GM23338 (cell line): ENCODE measurements around the gene MORC1.

Experiments used
- CREB1 ChIP-seq: fragments of 250-450 bp; sonication (Bioruptor Pico); IDR thresholded peaks from 2 replicates; pipeline ENCODE4 v1.5.0; 2020; ENCODE audit warnings: low read depth, mild to moderate bottlenecking, moderate library complexity
- EZH2 ChIP-seq: fragments of 200-600 bp; sonication (generic); IDR thresholded peaks from one replicate; pipeline ENCODE4 v1.8.0; 2017; ENCODE audit warnings: antibody characterized with exemption, mild to moderate bottlenecking, low read depth; ENCODE audit not compliant: unreplicated experiment
- EZH2phosphoT487 ChIP-seq: fragments of 200-600 bp; sonication (generic); IDR thresholded peaks from one replicate; pipeline ENCODE4 v1.8.1; 2018; ENCODE audit warnings: antibody characterized with exemption; ENCODE audit not compliant: unreplicated experiment
- NANOG ChIP-seq: IDR thresholded peaks from 2 replicates; pipeline ENCODE4 v1.6.1; 2016; ENCODE audit warnings: antibody characterized with exemption, borderline replicate concordance
- POLR2AphosphoS5 ChIP-seq: IDR thresholded peaks from 2 replicates; pipeline ENCODE4 v1.6.1; 2016; ENCODE audit warnings: antibody characterized with exemption, low read depth
- TF ChIP-seq, protein P1 (sequence below), 2 experiments: fragments of 200-600 bp in 1 of 2; sonication (generic) in 1 of 2; conservative IDR thresholded peaks; 2 replicates each; pipeline versions ENCODE4 v1.5.1 to v1.6.1; 2016 to 2017; ENCODE audit warnings: antibody characterized with exemption in 2 of 2, low read depth in 2 of 2, mild to moderate bottlenecking in 2 of 2, moderate library complexity in 1 of 2
- TF ChIP-seq, protein P2 (sequence below): fragments of 250-450 bp; sonication (Bioruptor Pico); IDR thresholded peaks from 2 replicates; pipeline ENCODE4 v1.5.0; 2020; ENCODE audit warnings: mild to moderate bottlenecking, moderate library complexity
- TF ChIP-seq, protein P3 (sequence below): IDR thresholded peaks from one replicate; pipeline ENCODE4 v1.6.1; 2018; ENCODE audit warnings: antibody characterized with exemption; ENCODE audit not compliant: unreplicated experiment

- TF ChIP-seq EZH2phosphoT487 (no peak), CREB1 (CRISPR knock-in tag) (no peak), EZH2 (no peak), POLR2AphosphoS5 (no peak), NANOG (no peak)
- TF ChIP-seq, protein P1, sequence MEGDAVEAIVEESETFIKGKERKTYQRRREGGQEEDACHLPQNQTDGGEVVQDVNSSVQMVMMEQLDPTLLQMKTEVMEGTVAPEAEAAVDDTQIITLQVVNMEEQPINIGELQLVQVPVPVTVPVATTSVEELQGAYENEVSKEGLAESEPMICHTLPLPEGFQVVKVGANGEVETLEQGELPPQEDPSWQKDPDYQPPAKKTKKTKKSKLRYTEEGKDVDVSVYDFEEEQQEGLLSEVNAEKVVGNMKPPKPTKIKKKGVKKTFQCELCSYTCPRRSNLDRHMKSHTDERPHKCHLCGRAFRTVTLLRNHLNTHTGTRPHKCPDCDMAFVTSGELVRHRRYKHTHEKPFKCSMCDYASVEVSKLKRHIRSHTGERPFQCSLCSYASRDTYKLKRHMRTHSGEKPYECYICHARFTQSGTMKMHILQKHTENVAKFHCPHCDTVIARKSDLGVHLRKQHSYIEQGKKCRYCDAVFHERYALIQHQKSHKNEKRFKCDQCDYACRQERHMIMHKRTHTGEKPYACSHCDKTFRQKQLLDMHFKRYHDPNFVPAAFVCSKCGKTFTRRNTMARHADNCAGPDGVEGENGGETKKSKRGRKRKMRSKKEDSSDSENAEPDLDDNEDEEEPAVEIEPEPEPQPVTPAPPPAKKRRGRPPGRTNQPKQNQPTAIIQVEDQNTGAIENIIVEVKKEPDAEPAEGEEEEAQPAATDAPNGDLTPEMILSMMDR (conservative IDR thresholded peaks at IDR 0.05; ENCODE audit: low read depth in 2 of 2): no peak
- TF ChIP-seq, protein P2, sequence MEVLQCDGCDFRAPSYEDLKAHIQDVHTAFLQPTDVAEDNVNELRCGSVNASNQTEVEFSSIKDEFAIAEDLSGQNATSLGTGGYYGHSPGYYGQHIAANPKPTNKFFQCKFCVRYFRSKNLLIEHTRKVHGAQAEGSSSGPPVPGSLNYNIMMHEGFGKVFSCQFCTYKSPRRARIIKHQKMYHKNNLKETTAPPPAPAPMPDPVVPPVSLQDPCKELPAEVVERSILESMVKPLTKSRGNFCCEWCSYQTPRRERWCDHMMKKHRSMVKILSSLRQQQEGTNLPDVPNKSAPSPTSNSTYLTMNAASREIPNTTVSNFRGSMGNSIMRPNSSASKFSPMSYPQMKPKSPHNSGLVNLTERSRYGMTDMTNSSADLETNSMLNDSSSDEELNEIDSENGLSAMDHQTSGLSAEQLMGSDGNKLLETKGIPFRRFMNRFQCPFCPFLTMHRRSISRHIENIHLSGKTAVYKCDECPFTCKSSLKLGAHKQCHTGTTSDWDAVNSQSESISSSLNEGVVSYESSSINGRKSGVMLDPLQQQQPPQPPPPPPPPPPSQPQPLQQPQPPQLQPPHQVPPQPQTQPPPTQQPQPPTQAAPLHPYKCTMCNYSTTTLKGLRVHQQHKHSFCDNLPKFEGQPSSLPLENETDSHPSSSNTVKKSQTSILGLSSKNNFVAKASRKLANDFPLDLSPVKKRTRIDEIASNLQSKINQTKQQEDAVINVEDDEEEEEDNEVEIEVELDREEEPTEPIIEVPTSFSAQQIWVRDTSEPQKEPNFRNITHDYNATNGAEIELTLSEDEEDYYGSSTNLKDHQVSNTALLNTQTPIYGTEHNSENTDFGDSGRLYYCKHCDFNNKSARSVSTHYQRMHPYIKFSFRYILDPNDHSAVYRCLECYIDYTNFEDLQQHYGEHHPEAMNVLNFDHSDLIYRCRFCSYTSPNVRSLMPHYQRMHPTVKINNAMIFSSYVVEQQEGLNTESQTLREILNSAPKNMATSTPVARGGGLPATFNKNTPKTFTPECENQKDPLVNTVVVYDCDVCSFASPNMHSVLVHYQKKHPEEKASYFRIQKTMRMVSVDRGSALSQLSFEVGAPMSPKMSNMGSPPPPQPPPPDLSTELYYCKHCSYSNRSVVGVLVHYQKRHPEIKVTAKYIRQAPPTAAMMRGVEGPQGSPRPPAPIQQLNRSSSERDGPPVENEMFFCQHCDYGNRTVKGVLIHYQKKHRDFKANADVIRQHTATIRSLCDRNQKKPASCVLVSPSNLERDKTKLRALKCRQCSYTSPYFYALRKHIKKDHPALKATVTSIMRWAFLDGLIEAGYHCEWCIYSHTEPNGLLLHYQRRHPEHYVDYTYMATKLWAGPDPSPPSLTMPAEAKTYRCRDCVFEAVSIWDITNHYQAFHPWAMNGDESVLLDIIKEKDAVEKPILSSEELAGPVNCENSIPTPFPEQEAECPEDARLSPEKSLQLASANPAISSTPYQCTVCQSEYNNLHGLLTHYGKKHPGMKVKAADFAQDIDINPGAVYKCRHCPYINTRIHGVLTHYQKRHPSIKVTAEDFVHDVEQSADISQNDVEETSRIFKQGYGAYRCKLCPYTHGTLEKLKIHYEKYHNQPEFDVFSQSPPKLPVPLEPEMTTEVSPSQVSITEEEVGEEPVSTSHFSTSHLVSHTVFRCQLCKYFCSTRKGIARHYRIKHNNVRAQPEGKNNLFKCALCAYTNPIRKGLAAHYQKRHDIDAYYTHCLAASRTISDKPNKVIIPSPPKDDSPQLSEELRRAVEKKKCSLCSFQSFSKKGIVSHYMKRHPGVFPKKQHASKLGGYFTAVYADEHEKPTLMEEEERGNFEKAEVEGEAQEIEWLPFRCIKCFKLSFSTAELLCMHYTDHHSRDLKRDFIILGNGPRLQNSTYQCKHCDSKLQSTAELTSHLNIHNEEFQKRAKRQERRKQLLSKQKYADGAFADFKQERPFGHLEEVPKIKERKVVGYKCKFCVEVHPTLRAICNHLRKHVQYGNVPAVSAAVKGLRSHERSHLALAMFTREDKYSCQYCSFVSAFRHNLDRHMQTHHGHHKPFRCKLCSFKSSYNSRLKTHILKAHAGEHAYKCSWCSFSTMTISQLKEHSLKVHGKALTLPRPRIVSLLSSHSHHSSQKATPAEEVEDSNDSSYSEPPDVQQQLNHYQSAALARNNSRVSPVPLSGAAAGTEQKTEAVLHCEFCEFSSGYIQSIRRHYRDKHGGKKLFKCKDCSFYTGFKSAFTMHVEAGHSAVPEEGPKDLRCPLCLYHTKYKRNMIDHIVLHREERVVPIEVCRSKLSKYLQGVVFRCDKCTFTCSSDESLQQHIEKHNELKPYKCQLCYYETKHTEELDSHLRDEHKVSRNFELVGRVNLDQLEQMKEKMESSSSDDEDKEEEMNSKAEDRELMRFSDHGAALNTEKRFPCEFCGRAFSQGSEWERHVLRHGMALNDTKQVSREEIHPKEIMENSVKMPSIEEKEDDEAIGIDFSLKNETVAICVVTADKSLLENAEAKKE (CRISPR knock-in tag): no peak
- TF ChIP-seq, protein P3, sequence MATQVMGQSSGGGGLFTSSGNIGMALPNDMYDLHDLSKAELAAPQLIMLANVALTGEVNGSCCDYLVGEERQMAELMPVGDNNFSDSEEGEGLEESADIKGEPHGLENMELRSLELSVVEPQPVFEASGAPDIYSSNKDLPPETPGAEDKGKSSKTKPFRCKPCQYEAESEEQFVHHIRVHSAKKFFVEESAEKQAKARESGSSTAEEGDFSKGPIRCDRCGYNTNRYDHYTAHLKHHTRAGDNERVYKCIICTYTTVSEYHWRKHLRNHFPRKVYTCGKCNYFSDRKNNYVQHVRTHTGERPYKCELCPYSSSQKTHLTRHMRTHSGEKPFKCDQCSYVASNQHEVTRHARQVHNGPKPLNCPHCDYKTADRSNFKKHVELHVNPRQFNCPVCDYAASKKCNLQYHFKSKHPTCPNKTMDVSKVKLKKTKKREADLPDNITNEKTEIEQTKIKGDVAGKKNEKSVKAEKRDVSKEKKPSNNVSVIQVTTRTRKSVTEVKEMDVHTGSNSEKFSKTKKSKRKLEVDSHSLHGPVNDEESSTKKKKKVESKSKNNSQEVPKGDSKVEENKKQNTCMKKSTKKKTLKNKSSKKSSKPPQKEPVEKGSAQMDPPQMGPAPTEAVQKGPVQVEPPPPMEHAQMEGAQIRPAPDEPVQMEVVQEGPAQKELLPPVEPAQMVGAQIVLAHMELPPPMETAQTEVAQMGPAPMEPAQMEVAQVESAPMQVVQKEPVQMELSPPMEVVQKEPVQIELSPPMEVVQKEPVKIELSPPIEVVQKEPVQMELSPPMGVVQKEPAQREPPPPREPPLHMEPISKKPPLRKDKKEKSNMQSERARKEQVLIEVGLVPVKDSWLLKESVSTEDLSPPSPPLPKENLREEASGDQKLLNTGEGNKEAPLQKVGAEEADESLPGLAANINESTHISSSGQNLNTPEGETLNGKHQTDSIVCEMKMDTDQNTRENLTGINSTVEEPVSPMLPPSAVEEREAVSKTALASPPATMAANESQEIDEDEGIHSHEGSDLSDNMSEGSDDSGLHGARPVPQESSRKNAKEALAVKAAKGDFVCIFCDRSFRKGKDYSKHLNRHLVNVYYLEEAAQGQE: no peak
These were observed 34.4 kb upstream of the MORC1 start for GRCh38 chr3:109152320-109152719.
